Neural progenitor cell (in vitro differentiated cells): ENCODE data around the gene GLP2R. TPM values are rescaled to one million over a fixed set of nuclear protein-coding genes. Genes with fewer than 3 reads are reported as not detected.

Source experiments
- DNase-seq: peaks from one replicate; pipeline ENCODE4 v3.0.0-alpha.2; 2016; ENCODE audit warnings: low spot score
- H2AFZ ChIP-seq: fragments of 200-600 bp; sonication (generic); replicated peaks from 2 replicates; pipeline ENCODE4 v1.6.1; 2016; ENCODE audit warnings: antibody characterized with exemption
- H3F3A ChIP-seq: fragments of 200-600 bp; sonication (generic); 2 replicates; pipeline ENCODE4 v1.6.1; 2016; ENCODE audit warnings: antibody characterized with exemption, low read depth
- H3K27ac ChIP-seq: fragments of 200-600 bp; sonication (generic); 2 replicates; pipeline ENCODE4 v1.5.1; 2016; ENCODE audit warnings: mild to moderate bottlenecking
- H3K27me3 ChIP-seq: fragments of 200-600 bp; sonication (generic); 2 replicates; pipeline ENCODE4 v1.6.1; 2016; ENCODE audit warnings: mild to moderate bottlenecking, moderate library complexity
- H3K36me3 ChIP-seq: fragments of 200-600 bp; sonication (generic); 2 replicates; pipeline ENCODE4 v1.5.1; 2016
- H3K4me1 ChIP-seq: fragments of 200-600 bp; sonication (generic); 2 replicates; pipeline ENCODE4 v1.6.1; 2016; ENCODE audit warnings: mixed run types
- H3K4me2 ChIP-seq: fragments of 200-600 bp; sonication (generic); 2 replicates; pipeline ENCODE4 v1.6.1; 2016
- H3K4me3 ChIP-seq: fragments of 200-600 bp; sonication (generic); 2 replicates; pipeline ENCODE4 v1.5.1; 2016
- H3K79me2 ChIP-seq: fragments of 200-600 bp; sonication (generic); 2 replicates; pipeline ENCODE4 v1.6.1; 2016; ENCODE audit warnings: low read depth
- H3K9ac ChIP-seq: fragments of 200-600 bp; sonication (generic); 2 replicates; pipeline ENCODE4 v1.6.1; 2016
- H3K9me3 ChIP-seq: fragments of 200-600 bp; sonication (generic); 2 replicates; pipeline ENCODE4 v1.5.1; 2016; ENCODE audit warnings: low read depth
- H4K20me1 ChIP-seq: fragments of 200-600 bp; sonication (generic); 2 replicates; pipeline ENCODE4 v1.6.1; 2016; ENCODE audit warnings: low read depth
- H3K27ac Mint-ChIP-seq: 3 replicates; pipeline ENCODE4 v1.8.0; 2021; ENCODE audit warnings: mixed read lengths
- H3K27me3 Mint-ChIP-seq: 2 replicates; pipeline ENCODE4 v1.8.0; 2022; ENCODE audit warnings: low read depth, mild to moderate bottlenecking, inconsistent platforms, moderate library complexity, mixed read lengths; ENCODE audit not compliant: insufficient read depth
- H3K36me3 Mint-ChIP-seq: 3 replicates; pipeline ENCODE4 v1.8.0; 2021; ENCODE audit warnings: mixed read lengths
- H3K4me1 Mint-ChIP-seq: 3 replicates; pipeline ENCODE4 v1.8.0; 2021; ENCODE audit warnings: mixed read lengths
- H3K4me3 Mint-ChIP-seq: 3 replicates; pipeline ENCODE4 v1.8.0; 2021; ENCODE audit warnings: mild to moderate bottlenecking, moderate library complexity, mixed read lengths
- H3K9me3 Mint-ChIP-seq: 3 replicates; pipeline ENCODE4 v1.8.0; 2020; ENCODE audit warnings: mixed read lengths
- CTCF ChIP-seq: fragments of 200-600 bp; sonication (generic); IDR thresholded peaks from 2 replicates; pipeline ENCODE4 v1.5.1; 2017; ENCODE audit warnings: antibody characterized with exemption, mild to moderate bottlenecking
- EZH2 ChIP-seq: fragments of 200-600 bp; sonication (generic); IDR thresholded peaks from 2 replicates; pipeline ENCODE4 v1.6.1; 2017; ENCODE audit warnings: antibody characterized with exemption, mild to moderate bottlenecking, moderate library complexity
- EZH2phosphoT487 ChIP-seq: fragments of 200-600 bp; sonication (generic); IDR thresholded peaks from 2 replicates; pipeline ENCODE4 v1.6.1; 2017; ENCODE audit warnings: antibody characterized with exemption
- total RNA-seq: library from RNA; depleted of rRNA; stranded (reverse); fragments of >200 nt; gene quantifications from 2 replicates; pipeline ENCODE4 v1.2.3, GENCODE V29; 2015; ENCODE audit warnings: low replicate concordance

The GLP2R gene
- total RNA-seq, 1 donor from 2014 or later, result not detected

DNA sequence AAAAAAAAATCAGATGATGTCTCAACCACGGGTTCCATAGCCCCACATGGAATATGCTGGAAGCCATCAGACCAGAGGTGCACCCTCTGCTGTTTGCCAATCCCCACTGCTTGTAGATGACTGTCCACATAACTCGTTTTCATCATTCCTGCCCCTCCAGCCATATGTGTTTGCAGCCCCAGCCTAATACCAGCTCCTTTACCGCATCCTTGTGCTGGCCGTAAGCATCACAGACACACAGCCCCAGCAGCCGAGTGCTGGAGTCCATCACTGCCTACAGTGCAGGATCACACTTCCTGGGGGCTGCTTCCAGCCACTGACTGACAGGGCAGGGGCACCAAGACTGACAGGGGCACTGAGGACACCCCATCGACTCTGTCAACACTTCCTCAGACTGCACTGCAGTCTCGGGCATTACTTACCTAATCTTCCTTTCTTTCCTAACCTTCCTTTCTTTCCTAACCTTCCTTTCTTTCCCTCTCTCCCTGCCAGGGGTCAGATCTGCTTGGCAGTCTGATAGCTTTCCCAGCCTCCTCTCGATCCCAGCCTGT, 74.4 kb downstream of the GLP2R start:
- Mint-ChIP-seq H3K36me3 (no peaks in the 10 kb centered on the region), H3K27me3 (peaks cover 11% of the 10 kb centered on the region), H3K4me3 (no peak overlapping the region), H3K4me1 (peaks cover 57% of the 10 kb centered on the region), H3K9me3 (peaks cover 7% of the 10 kb centered on the region), H3K27ac (no peak overlapping the region)
- Histone ChIP-seq H3K27me3 (peaks cover 3% of the 10 kb centered on the region), H2AFZ (no peak overlapping the region), H3K9me3 (no peaks in the 10 kb centered on the region), H3K36me3 (no peaks in the 10 kb centered on the region), H3K4me1 (peaks cover 34% of the 10 kb centered on the region), H3K4me2 (no peak overlapping the region), H3F3A (no peaks in the 10 kb centered on the region), H4K20me1 (no peaks in the 10 kb centered on the region), H3K4me3 (no peak overlapping the region), H3K9ac (no peak overlapping the region), H3K79me2 (no peaks in the 10 kb centered on the region), H3K27ac (no peak overlapping the region)
- no peak for TF ChIP-seq EZH2phosphoT487
- no peak for TF ChIP-seq CTCF
- TF ChIP-seq EZH2, result no peak
- no peak for DNase-seq

GRCh38 chr17:9900784-9901183, 75.1 kb downstream of the GLP2R start:
- no peaks in the 10 kb centered on the region for H3K79me2 ChIP-seq
- H3K36me3 ChIP-seq, result no peaks in the 10 kb centered on the region
- no peaks in the 10 kb centered on the region for H4K20me1 ChIP-seq
- no peak overlapping the region for H2AFZ ChIP-seq
- H3K27ac ChIP-seq, result no peak overlapping the region
- Mint-ChIP-seq H3K36me3 (no peaks in the 10 kb centered on the region), H3K27ac (no peak overlapping the region), H3K27me3 (peaks cover 10% of the 10 kb centered on the region), H3K4me3 (no peak overlapping the region), H3K4me1 (peaks cover 57% of the 10 kb centered on the region), H3K9me3 (peaks cover 7% of the 10 kb centered on the region)
- peaks cover 34% of the 10 kb centered on the region for H3K4me1 ChIP-seq
- H3K9ac ChIP-seq, result no peak overlapping the region
- no peak for DNase-seq
- no peak overlapping the region for H3K4me3 ChIP-seq
- H3K9me3 ChIP-seq, result no peaks in the 10 kb centered on the region
- H3K27me3 ChIP-seq, result no peaks in the 10 kb centered on the region
- TF ChIP-seq EZH2 (no peak), EZH2phosphoT487 (no peak), CTCF (no peak)
- H3K4me2 ChIP-seq, result no peak overlapping the region
- H3F3A ChIP-seq, result no peaks in the 10 kb centered on the region

- H3K4me3 Mint-ChIP-seq, result no peak overlapping the region
- no peak for TF ChIP-seq CTCF
- no peak for TF ChIP-seq EZH2phosphoT487
- TF ChIP-seq EZH2, result no peak
- H3F3A ChIP-seq, result no peaks in the 10 kb centered on the region
- H3K4me3 ChIP-seq, result no peak overlapping the region
- peaks cover 30% of the 10 kb centered on the region for H3K4me1 ChIP-seq
- no peaks in the 10 kb centered on the region for H3K27me3 ChIP-seq
- H3K9me3 Mint-ChIP-seq, result peaks cover 7% of the 10 kb centered on the region
- peaks cover 51% of the 10 kb centered on the region for H3K4me1 Mint-ChIP-seq
- no peaks in the 10 kb centered on the region for H3K36me3 Mint-ChIP-seq
- H3K79me2 ChIP-seq, result no peaks in the 10 kb centered on the region
- no peak overlapping the region for H3K27ac Mint-ChIP-seq
- H4K20me1 ChIP-seq, result no peaks in the 10 kb centered on the region
- no peaks in the 10 kb centered on the region for H3K36me3 ChIP-seq
- H3K4me2 ChIP-seq, result no peak overlapping the region
- no peak overlapping the region for H2AFZ ChIP-seq
- no peak overlapping the region for H3K9ac ChIP-seq
- peak; percentile 71 for DNase-seq
- H3K27me3 Mint-ChIP-seq, result peaks cover 8% of the 10 kb centered on the region
- no peaks in the 10 kb centered on the region for H3K9me3 ChIP-seq
- H3K27ac ChIP-seq, result no peak overlapping the region
Measured at GRCh38 chr17:9902120-9902519, 76.4 kb downstream of the GLP2R start.
